Astrocyte of the cerebellum (primary cell): ENCODE results near the gene HLF.

ENCODE experiments used
- DNase-seq: peaks from one replicate; pipeline ENCODE4 v3.0.0-alpha.2; 2011; ENCODE audit warnings: low read depth
- H3K4me3 ChIP-seq: 2 replicates; pipeline ENCODE4 v1.5.1; 2011; ENCODE audit warnings: mild to moderate bottlenecking, low read depth, low read length, moderate library complexity
- CTCF ChIP-seq: IDR thresholded peaks from 2 replicates; pipeline ENCODE4 v1.5.1; 2012; ENCODE audit warnings: low read length, low read depth, moderate library complexity, mild to moderate bottlenecking; ENCODE audit errors: missing control alignments
- in situ Hi-C: cut with HindIII; loops from 2 replicates; pipeline ENCODE4 v1.10.0; 2017; ENCODE audit warnings: low sequenced_read_pairs

HLF gene

GRCh38 chr17:55271223-55271571 lies 6.4 kb downstream of the HLF start:
- no peak overlapping the region for H3K4me3 ChIP-seq
- no peak for TF ChIP-seq CTCF
- DNase-seq = no peak
- in situ Hi-C loops = no loop called here

- in situ Hi-C loops = no loop called here
- H3K4me3 ChIP-seq = no peak overlapping the region
- DNase-seq = no peak
- no peak for TF ChIP-seq CTCF
These were observed 7.4 kb downstream of the HLF start for GRCh38 chr17:55271958-55272710.

- H3K4me3 ChIP-seq = no peak overlapping the region
- DNase-seq = no peak
- in situ Hi-C loops = no loop called here
- no peak for TF ChIP-seq CTCF
These were observed 8.2 kb downstream of the HLF start for GRCh38 chr17:55272711-55273578.

- DNase-seq = no peak
- in situ Hi-C loops = no loop called here
- TF ChIP-seq CTCF = no peak
- H3K4me3 ChIP-seq = no peak overlapping the region
These were observed 9.0 kb downstream of the HLF start for GRCh38 chr17:55273579-55274354.

- no peak overlapping the region for H3K4me3 ChIP-seq
- no peak for TF ChIP-seq CTCF
- DNase-seq = no peak
- in situ Hi-C loops = no loop called here
These were observed 9.8 kb downstream of the HLF start for GRCh38 chr17:55274355-55275255.
